Heart right ventricle (tissue), 16 donors: ENCODE measurements around the gene ZNF576. TPM values are rescaled to one million over a fixed set of nuclear protein-coding genes. Genes with fewer than 3 reads are reported as not detected.
"Not testable (repeated sequence)": the region's sequence is repeated elsewhere in the genome, so short reads cannot be mapped to it uniquely, and the experiment has no call there.

Source experiments
- ATAC-seq, 8 donors: fragments of 200-7000 bp; cut with Tn5 transposase; one replicate each; pipeline ENCODE4 v1.9.1; 2020; ENCODE audit warnings: mild to moderate bottlenecking in 8 of 8, moderate library complexity in 8 of 8, moderate number of reproducible peaks in 1 of 8
- DNase-seq, 2 donors: peaks; one replicate each; pipeline ENCODE4 v3.0.0-alpha.2; 2020
- H3K27ac ChIP-seq, 10 donors: fragments of 200-600 bp; sonication (generic) in 2 of 10; one replicate each; pipeline versions ENCODE4 v1.5.0 to v1.8.0; 2020 to 2022; ENCODE audit warnings: mild to moderate bottlenecking in 3 of 10
- H3K27me3 ChIP-seq, 7 donors: fragments of 200-600 bp; one replicate each; pipeline ENCODE4 v1.8.0; 2021 to 2022; ENCODE audit warnings: mild to moderate bottlenecking in 2 of 7
- H3K36me3 ChIP-seq, 9 donors: fragments of 200-600 bp; sonication (generic) in 1 of 9; one replicate each; pipeline versions ENCODE4 v1.5.0 to v1.8.0; 2020 to 2022; ENCODE audit warnings: mild to moderate bottlenecking in 2 of 9
- H3K4me1 ChIP-seq, 9 donors: fragments of 200-600 bp; sonication (generic) in 1 of 9; one replicate each; pipeline versions ENCODE4 v1.5.0 to v1.8.0; 2020 to 2022; ENCODE audit warnings: mild to moderate bottlenecking in 4 of 9
- H3K4me3 ChIP-seq, 10 donors: fragments of 200-600 bp; sonication (generic) in 2 of 10; one replicate each; pipeline versions ENCODE4 v1.5.0 to v1.8.0; 2020 to 2022; ENCODE audit warnings: mild to moderate bottlenecking in 7 of 10, moderate library complexity in 2 of 10
- H3K9me3 ChIP-seq, 11 donors: fragments of 200-600 bp in 10 of 11; sonication (generic) in 2 of 11; one replicate each; pipeline versions ENCODE4 v1.5.0 to v1.8.0; 2013 to 2022; ENCODE audit warnings: mild to moderate bottlenecking in 2 of 11, control low read depth in 1 of 11, moderate library complexity in 1 of 11
- CTCF ChIP-seq, 9 donors: fragments of 200-600 bp; sonication (generic) in 2 of 9; IDR thresholded peaks; one replicate each; pipeline versions ENCODE4 v1.5.0 to v1.8.0; 2021 to 2022; ENCODE audit warnings: antibody characterized with exemption in 9 of 9, mild to moderate bottlenecking in 5 of 9, moderate library complexity in 1 of 9
- WGBS, 2 donors: extraction: QIAGEN DNeasy Blood & Tissue Kit; methylation state at CpG; one replicate each; pipeline ENCODE4 v1.1.7; 2013; ENCODE audit warnings: inconsistent platforms in 1 of 2; 5-methylcytosine and 5-hydroxymethylcytosine counted together
- intact Hi-C, 10 donors: fragments of 100-400 bp; cut with DNase I; formaldehyde crosslinking; loops; one replicate each; pipeline versions ENCODE4 v1.11.1 to v1.14.2; 2022
- polyA plus RNA-seq, 2 donors: library from polyadenylated mRNA; stranded (reverse); fragments of 200-250 nt; gene quantifications; one replicate each; pipeline ENCODE4 v1.2.3, GENCODE V29; 2013
- total RNA-seq, 10 donors: library from RNA; stranded (reverse); fragmentation: NEBNext Ultra II Directional in 3 of 10; extraction: Animal tissue kit (Norgen Biotek cat#: 25700) in 3 of 10; gene quantifications; one replicate each; pipeline versions ENCODE4 v1.2.1 to v1.2.4, GENCODE V29; 2021 to 2023
- donor health status: Arrhythmogenic right ventricular cardiomyopathy.
- donor health status: ischemic (EF 13 %, LVEDD 7.1; RV severe dilation, severe dysfunction).
- donor health status: healthy with polysubstance abuse.
- donor health status: DM: no; HTN: yes; CAD: no.
- donor health status: DM: no; HTN: no; CAD: no.
- donor health status: ischemic (EF 25% LVEDD 6.9; RV normal size, moderate dysfunction).
- donor health status: ischemic (EF 25% LVEDD 5.7; RV mildly dilated, moderate dysfunction).
- donor health status: healthy.
- donor health status: DM: yes; HTN: yes; CAD: no.
- donor health status: Ischemic cardiomyopathy.
- donor health status: ischemic (EF 35%, LVEDD 5.7; RV mildly dilated, moderate dysfunction).
- donor health status: nonischemic (EF 11% LVEDD 7.7; RV severe dilation, severe dysfunction).
- donor health status: DM: yes; HTN: yes; CAD: no.
- donor health status: PGD.
- donor health status: ischemic (EF 29% LVEDD 5.4; RV normal size, mild dysfunction).
- donor health status: nonischemic (EF 23%, LVEDD 6.1; RV moderate dilation, normal function).

ZNF576 gene
- total and polyA plus RNA-seq, 12 donors: 6.7 to 20.9 (median 12.7) TPM

DNA sequence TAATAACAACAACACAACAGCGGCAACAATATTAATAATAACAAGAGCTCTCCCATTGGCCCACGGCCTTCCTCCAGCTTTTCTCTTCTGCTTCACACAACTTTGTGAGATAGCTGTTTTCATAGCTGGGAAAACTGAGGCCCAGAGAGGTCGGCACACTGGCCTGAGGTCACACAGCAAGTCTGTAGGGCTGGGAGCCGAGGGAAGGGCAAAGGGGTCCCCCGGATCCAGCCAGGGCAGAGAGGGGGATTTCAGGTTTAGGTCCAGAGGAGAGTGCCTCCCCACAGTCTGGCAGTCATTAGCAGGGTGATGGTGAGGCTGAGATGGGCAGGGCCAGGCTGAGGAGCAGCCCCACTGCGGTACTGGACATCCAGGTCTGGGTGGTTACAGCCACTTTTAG lies 52.2 kb downstream of the ZNF576 start:
- peak in 1 of 8 donors; percentile 16 for ATAC-seq
- no peak for DNase-seq
- TF ChIP-seq CTCF (IDR thresholded peaks at IDR 0.05): no peak
- H3K27me3 ChIP-seq: peaks cover 0 to 2% (median 0%) of the 10 kb centered on the region in 7 donors
- intact Hi-C loops: loop anchor here in 2 of 10 donors (10.0 kb wide), 2 partner anchors 94 to 104 kb away; no protein-coding TSS in a partner anchor
- WGBS, 2 donors: 99% methylated on average over 6 of the region's 6 CpGs
- H3K4me1 ChIP-seq: peaks cover 0 to 6% (median 0%) of the 10 kb centered on the region in 9 donors
- peaks cover 0 to 8% (median 0%) of the 10 kb centered on the region in 11 donors for H3K9me3 ChIP-seq
- peaks cover 0 to 78% (median 7%) of the 10 kb centered on the region in 9 donors for H3K36me3 ChIP-seq
- H3K4me3 ChIP-seq: no peak overlapping the region
- H3K27ac ChIP-seq: no peak overlapping the region

- Histone ChIP-seq H3K4me1 (peaks cover 0 to 6% (median 0%) of the 10 kb centered on the region in 9 donors), H3K4me3 (no peak overlapping the region), H3K9me3 (peaks cover 0 to 8% (median 0%) of the 10 kb centered on the region in 11 donors), H3K36me3 (peaks cover 0 to 86% (median 7%) of the 10 kb centered on the region in 9 donors), H3K27me3 (no peaks in the 10 kb centered on the region), H3K27ac (no peak overlapping the region)
- WGBS, 2 donors: 76 to 80% methylated on average over 2 of the region's 2 CpGs
- intact Hi-C loops: loop anchor here in 2 of 10 donors (10.0 kb wide), 2 partner anchors 95 to 105 kb away; no protein-coding TSS in a partner anchor
- ATAC-seq: no peak
- no peak for DNase-seq
- TF ChIP-seq CTCF (IDR thresholded peaks at IDR 0.05): no peak
These were observed 53.1 kb downstream of the ZNF576 start for GRCh38 chr19:43649514-43649913.

GRCh38 chr19:43650276-43650675 lies 53.9 kb downstream of the ZNF576 start:
- ATAC-seq, H3K4me3 ChIP-seq, DNase-seq, H3K4me1 ChIP-seq, H3K27ac ChIP-seq, H3K9me3 ChIP-seq, H3K27me3 ChIP-seq: not testable (repeated sequence)
- intact Hi-C loops: loop anchor here in 8 of 10 donors (5.0 to 10.0 kb wide), 6 partner anchors 95 to 205 kb away; partner anchors contain the start of gene ZNF575 (in 2 of the 8)
- 98% methylated on average over 7 of the region's 7 CpGs for WGBS, 2 donors
- peaks cover 0 to 94% (median 7%) of the 10 kb centered on the region in 9 donors for H3K36me3 ChIP-seq

Other genes starting within 250 kb of the ZNF576 start
- under 1 TPM in 4 of 10 donors, not detected in 6; 0.51 to 0.56 (median 0.55) TPM for gene CD177, start 242.9 kb upstream of the ZNF576 start, total RNA-seq
- under 1 TPM in 1 of 2 donors, not detected in 1; 0.07 TPM for gene CD177, start 242.9 kb upstream of the ZNF576 start, polyA plus RNA-seq
- not detected for gene TEX101, start 181.7 kb upstream of the ZNF576 start, total RNA-seq
- not detected for gene TEX101, start 181.7 kb upstream of the ZNF576 start, polyA plus RNA-seq
- under 1 TPM in 8 of 10 donors, not detected in 2; 0.14 to 0.75 (median 0.37) TPM for gene LYPD3, start 131.0 kb upstream of the ZNF576 start, total RNA-seq
- under 1 TPM; 0.29 to 0.42 TPM for gene LYPD3, start 131.0 kb upstream of the ZNF576 start, polyA plus RNA-seq
- gene PHLDB3, start 91.8 kb upstream of the ZNF576 start, total RNA-seq: 10 to 100 TPM in 1 of 10 donors, 1 to 10 TPM in 9; 4.1 to 10.0 (median 7.0) TPM
- 1 to 10 TPM; 4.0 to 5.7 TPM for gene PHLDB3, start 91.8 kb upstream of the ZNF576 start, polyA plus RNA-seq
- gene ETHE1, start 69.4 kb upstream of the ZNF576 start, total RNA-seq: 10 to 100 TPM in 9 of 10 donors, 1 to 10 TPM in 1; 8.7 to 21.3 (median 13.0) TPM
- 10 to 100 TPM in 1 of 2 donors, 1 to 10 TPM in 1; 5.1 to 23.6 TPM for gene ETHE1, start 69.4 kb upstream of the ZNF576 start, polyA plus RNA-seq
- 1 to 10 TPM in 7 of 10 donors, under 1 TPM in 3; 0.45 to 2.0 (median 1.3) TPM for gene ZNF575, start 63.4 kb upstream of the ZNF576 start, total RNA-seq
- gene ZNF575, start 63.4 kb upstream of the ZNF576 start, polyA plus RNA-seq: under 1 TPM; 0.54 to 0.80 TPM
- 10 to 100 TPM; 11.8 to 21.9 (median 17.7) TPM for gene XRCC1, start 21.1 kb upstream of the ZNF576 start, total RNA-seq
- gene XRCC1, start 21.1 kb upstream of the ZNF576 start, polyA plus RNA-seq: 10 to 100 TPM; 11.0 to 19.2 TPM
- 1 to 10 TPM in 9 of 10 donors, under 1 TPM in 1; 0.28 to 3.7 (median 1.3) TPM for gene PINLYP, start 20.8 kb upstream of the ZNF576 start, total RNA-seq
- 1 to 10 TPM; 4.5 to 5.2 TPM for gene PINLYP, start 20.8 kb upstream of the ZNF576 start, polyA plus RNA-seq
- gene IRGQ, start 461 bp upstream of the ZNF576 start, total RNA-seq: 10 to 100 TPM; 19.0 to 34.2 (median 28.4) TPM
- 1 to 10 TPM; 5.6 to 8.8 TPM for gene IRGQ, start 461 bp upstream of the ZNF576 start, polyA plus RNA-seq
- gene SRRM5, start 15.5 kb downstream of the ZNF576 start, total RNA-seq: under 1 TPM in 8 of 10 donors, not detected in 2; 0.11 to 0.32 (median 0.22) TPM
- gene SRRM5, start 15.5 kb downstream of the ZNF576 start, polyA plus RNA-seq: 1 to 10 TPM in 1 of 2 donors, under 1 TPM in 1; 0.26 to 1.6 TPM
- 10 to 100 TPM; 28.1 to 37.6 (median 32.9) TPM for gene ZNF428, start 23.0 kb downstream of the ZNF576 start, total RNA-seq
- gene ZNF428, start 23.0 kb downstream of the ZNF576 start, polyA plus RNA-seq: 10 to 100 TPM; 43.2 to 94.9 TPM
- 10 to 100 TPM in 1 of 10 donors, 1 to 10 TPM in 9; 3.0 to 12.3 (median 8.4) TPM for gene CADM4, start 43.3 kb downstream of the ZNF576 start, total RNA-seq
- 1 to 10 TPM; 7.5 to 8.1 TPM for gene CADM4, start 43.3 kb downstream of the ZNF576 start, polyA plus RNA-seq
- 10 to 100 TPM in 4 of 10 donors, 1 to 10 TPM in 6; 2.1 to 28.6 (median 7.4) TPM for gene PLAUR, start 73.6 kb downstream of the ZNF576 start, total RNA-seq
- gene PLAUR, start 73.6 kb downstream of the ZNF576 start, polyA plus RNA-seq: 10 to 100 TPM in 1 of 2 donors, 1 to 10 TPM in 1; 3.7 to 17.1 TPM
- not detected for gene IRGC, start 119.5 kb downstream of the ZNF576 start, total RNA-seq
- not detected for gene IRGC, start 119.5 kb downstream of the ZNF576 start, polyA plus RNA-seq
- 10 to 100 TPM in 9 of 10 donors, 1 to 10 TPM in 1; 10.0 to 19.4 (median 13.3) TPM for gene SMG9, start 158.4 kb downstream of the ZNF576 start, total RNA-seq
- 10 to 100 TPM; 20.3 to 30.4 TPM for gene SMG9, start 158.4 kb downstream of the ZNF576 start, polyA plus RNA-seq
- gene KCNN4, start 184.4 kb downstream of the ZNF576 start, total RNA-seq: 1 to 10 TPM in 3 of 10 donors, under 1 TPM in 7; 0.34 to 1.6 (median 0.69) TPM
- gene KCNN4, start 184.4 kb downstream of the ZNF576 start, polyA plus RNA-seq: 1 to 10 TPM; 1.2 to 1.4 TPM
- 1 to 10 TPM in 5 of 10 donors, under 1 TPM in 5; 0.24 to 5.3 (median 0.90) TPM for gene LYPD5, start 205.9 kb downstream of the ZNF576 start, total RNA-seq
- 1 to 10 TPM in 1 of 2 donors, under 1 TPM in 1; 0.37 to 1.2 TPM for gene LYPD5, start 205.9 kb downstream of the ZNF576 start, polyA plus RNA-seq
- gene ZNF283, start 230.7 kb downstream of the ZNF576 start, total RNA-seq: 10 to 100 TPM in 9 of 10 donors, 1 to 10 TPM in 1; 7.5 to 16.9 (median 12.1) TPM
- gene ZNF283, start 230.7 kb downstream of the ZNF576 start, polyA plus RNA-seq: 1 to 10 TPM; 1.7 to 6.7 TPM